Inferior parietal cortex (tissue), 1 donor: ENCODE data around the gene RUNX2.
A peak's percentile ranks its signal among the peaks of the same experiment; 100 is the strongest.

Source experiments
- DNase-seq: peaks from one replicate; pipeline ENCODE4 v3.0.0-alpha.2; 2016; ENCODE audit errors: extremely low spot score

The RUNX2 gene

DNA sequence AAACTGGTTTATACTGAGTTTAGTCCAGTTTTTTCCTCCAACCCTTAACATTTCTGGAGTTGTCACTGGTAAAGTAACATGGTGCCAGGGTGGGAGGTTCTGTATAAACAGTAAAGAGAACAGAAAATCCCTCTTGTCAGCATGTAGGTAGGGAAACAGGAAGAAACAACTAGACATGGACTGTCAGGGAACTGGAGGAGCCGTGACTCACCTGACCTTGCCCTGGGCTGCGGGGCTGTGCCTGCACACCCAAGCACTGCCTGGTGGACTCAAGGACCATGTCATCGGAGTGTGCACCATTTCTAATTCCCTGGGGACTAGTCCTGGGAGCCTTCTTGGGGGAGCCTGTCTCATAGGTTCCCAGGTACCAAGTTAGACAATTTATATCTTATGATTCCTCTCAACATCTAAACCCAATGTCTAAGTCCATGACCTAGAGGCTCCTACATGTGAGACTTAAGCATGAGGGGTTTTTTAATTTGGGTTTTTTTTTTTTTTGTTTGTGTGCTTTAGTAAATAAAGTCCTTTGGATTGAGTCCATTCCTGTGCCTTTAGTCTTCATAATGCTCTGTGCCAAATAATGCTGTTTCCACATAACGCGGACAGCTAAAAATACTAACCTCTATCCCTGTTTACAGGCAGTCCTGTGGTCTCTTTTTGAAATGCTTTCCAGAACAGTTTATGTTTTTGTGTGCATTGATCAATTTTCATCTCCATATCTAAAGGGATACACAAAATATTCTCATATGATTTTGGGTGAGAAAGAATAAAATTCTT lies 186.5 kb downstream of the RUNX2 start:
- no peak for DNase-seq

- no peak for DNase-seq
These were observed 190.0 kb downstream of the RUNX2 start for GRCh38 chr6:45518013-45518720.

DNA sequence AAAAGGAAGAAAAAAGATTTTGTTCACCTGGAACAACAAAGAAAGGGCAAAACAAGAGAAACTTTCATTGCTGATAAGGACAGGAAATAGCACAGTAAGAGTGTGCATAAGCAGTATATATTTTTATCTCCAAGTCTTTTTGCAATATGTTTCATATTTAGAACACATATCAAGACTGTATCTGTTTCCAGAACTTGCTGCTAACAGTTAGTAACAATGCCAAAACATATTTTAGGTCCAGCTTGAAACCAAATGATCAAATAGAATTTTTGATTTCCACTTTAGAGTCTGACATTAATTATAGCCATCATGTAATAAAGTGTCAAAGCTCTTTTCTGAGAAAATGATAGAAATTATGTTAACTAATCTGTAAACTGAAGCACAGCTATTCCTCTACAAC lies 193.1 kb downstream of the RUNX2 start:
- no peak for DNase-seq

- DNase-seq, result no peak
These were observed 194.4 kb downstream of the RUNX2 start for GRCh38 chr6:45522486-45522885.

DNA sequence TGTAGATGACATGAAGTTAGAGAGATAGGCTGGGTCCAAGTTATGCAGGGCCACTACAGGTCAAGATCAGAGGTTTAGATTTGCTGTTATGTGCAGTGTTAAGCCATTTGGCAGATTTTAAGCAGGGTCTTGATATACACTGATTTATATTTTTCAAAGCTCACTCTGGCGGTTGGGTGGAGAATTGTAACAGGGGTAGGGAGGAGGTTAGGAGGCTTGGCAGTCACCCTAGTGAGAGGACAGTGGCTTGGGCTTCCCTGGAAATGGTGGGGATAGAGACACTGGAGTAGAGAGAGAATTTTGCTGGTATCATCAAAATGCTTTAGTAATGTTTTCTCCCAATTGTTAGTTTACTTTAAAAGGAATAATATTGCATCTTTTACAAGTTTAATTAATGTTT lies 199.1 kb downstream of the RUNX2 start:
- no peak for DNase-seq

DNA sequence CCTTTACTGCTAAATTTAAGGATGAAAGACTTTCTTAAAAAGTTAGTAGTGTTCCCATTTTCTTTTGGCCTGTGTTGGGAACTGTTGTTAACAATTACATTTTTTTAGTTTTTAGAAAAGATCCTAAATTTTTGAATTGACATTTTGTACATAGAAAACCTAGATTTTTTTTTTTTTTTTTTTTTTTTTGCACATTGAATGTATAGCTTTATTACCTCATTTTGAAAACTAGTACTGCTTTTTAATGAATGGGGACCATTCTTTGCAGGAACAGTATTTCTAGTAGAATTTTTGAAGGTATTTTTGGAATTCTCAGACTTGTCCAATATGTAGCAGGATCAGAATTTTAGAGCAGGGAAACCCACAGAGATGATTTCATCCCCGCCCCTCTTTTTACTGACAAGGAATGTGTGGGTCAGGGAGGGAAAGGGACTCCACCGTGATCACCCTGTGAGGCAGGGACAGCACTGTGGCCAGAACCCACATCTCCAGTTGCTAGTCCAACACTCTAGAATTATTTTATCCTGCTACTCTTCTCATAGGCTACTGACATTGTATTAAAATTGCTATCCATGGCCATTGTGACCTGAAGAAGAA lies 204.0 kb downstream of the RUNX2 start:
- no peak for DNase-seq

GRCh38 chr6:45532721-45533210 lies 204.6 kb downstream of the RUNX2 start:
- no peak for DNase-seq

- DNase-seq, result peak; percentile 17
These were observed 205.3 kb downstream of the RUNX2 start for GRCh38 chr6:45533386-45533785.

GRCh38 chr6:45535933-45536332 lies 207.8 kb downstream of the RUNX2 start:
- no peak for DNase-seq

DNA sequence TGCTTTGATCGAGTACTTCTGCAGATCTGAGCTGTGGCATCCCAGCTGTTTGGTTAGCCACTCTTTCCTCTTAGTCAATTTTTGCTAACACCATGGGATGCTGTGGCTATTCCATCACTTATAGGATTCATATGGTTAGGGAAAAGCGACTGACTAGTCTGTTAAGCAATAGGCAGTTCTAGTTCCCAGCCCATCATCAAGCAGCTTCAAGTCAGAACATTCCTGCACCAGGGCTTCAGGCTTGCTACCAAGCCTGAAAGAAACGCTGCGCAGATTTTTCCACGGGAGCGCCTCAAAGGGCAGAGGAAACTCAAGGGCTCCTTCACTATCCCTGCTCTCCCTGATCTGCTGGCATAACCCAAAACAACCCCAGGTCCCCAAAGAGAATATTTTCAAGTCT lies 209.4 kb downstream of the RUNX2 start:
- no peak for DNase-seq

DNA sequence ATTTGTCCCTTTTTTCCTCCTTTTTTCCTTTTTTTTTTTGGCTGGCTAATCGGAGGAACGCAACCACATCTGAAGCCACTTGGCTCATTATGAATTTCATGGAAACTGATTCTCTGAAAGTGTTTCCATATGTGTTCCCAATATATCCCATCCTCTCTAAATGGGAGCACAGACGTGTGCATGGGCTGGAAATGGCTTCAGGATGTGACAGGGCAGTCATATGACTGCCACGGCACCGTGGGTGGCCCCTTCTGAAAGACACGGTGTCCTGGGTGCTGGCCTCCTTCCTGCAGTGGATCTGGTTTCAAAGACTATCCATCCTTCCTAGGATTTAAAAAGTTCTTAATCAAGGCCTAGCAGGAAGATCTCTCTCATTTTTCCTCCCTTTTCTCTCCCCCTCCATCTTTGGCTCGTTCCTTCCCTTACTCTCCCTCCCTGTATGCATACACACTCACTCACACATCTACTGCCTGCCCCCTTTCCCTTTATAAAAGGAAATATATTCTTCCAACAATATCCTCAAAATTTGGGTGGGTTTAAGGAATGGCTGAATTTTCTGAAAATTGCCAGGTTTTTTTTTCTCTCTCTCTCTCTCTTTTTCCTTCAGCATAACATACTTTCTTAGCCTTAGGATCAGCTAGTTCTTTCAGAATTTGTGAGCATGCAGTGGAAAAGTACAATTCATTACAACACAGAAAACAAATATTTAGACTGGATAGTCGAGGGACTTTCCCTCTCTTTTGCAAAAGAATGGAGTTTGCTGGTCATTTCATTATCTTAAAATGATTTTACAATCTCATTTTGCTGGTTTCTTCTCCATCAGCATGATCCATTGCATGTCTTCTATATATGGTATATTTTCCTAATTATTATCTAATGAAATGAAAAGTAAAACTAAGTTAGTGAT lies 210.8 kb downstream of the RUNX2 start:
- DNase-seq, result no peak

- no peak for DNase-seq
These were observed 212.3 kb downstream of the RUNX2 start for GRCh38 chr6:45540375-45540920.

DNA sequence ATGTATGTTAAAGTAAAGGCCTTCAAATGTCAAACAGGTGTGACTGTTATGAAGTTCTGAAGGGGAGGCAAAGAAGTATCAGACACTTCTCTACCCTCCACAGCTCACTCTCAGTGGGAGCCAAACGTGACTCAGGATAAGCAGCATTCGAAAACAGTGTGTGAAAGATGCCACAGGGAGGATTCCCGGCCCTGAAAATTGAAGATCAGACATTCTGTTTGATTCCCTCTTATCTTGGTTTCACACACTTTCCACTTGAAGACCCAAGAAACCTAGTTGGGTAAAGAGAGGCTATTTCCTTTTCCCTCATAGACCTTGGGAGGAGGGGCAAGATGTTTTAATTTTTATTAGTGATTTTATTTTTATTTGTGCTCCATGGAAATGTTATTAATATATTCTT lies 213.8 kb downstream of the RUNX2 start:
- DNase-seq, result no peak

- DNase-seq, result no peak
These were observed 215.4 kb downstream of the RUNX2 start for GRCh38 chr6:45543298-45544235.

DNA sequence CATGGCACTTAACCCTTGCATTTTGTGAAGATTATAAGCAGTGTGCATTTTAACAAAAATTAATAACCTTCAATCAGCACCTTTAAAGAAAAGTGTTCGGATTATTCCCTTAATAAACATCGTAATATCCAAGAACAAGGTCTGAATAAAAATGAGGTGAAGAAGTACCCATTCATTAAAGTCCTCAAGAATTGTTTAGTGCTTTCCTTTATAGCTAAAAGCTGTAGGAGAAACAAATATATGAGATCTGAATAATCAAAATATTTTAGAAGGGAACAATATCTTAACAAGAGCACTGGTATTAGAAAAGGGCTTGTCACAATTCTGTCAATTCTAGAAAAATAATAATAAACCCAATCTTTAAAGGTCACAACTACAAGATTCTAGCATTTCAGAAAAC lies 217.3 kb downstream of the RUNX2 start:
- no peak for DNase-seq

DNA sequence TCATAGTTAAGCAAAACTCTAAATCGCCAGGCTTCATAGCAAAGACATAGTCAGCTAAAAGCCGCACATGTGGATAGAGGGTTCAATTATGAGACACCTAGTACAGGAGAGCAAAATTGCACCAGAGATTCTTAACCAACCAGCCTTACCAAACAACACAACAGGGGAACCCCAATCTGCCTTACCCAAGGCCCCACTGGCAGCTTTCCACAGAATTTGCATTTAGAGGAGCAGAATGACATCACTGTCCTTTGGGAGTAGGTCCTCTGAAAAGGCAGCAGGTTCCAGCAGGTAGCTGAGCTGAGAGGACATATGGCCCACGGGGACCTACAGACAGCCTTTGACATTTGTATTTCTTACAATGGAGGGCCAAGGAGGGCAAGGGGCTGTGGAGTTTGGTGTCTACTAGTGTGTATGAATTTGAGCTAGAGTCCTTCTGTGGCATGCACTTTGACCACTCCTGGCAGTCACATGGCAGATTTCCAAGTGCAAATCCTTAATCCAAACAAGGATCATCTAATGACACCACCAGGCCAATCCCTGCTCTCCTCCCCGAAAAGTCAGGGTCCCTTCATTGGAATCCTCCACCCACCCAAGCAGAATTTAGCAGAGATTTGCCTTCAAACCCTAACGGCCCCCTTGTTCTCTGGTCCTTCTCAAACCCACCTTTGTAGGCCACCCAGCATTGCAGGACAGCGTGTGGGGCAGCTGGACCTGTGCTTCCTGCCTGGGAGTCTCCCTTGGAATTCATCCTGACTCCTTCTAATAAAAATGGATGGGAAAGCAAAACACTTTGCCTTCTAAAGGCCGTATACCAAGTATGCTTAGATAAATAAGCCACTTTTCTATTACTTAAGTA lies 220.8 kb downstream of the RUNX2 start:
- DNase-seq, result no peak

DNA sequence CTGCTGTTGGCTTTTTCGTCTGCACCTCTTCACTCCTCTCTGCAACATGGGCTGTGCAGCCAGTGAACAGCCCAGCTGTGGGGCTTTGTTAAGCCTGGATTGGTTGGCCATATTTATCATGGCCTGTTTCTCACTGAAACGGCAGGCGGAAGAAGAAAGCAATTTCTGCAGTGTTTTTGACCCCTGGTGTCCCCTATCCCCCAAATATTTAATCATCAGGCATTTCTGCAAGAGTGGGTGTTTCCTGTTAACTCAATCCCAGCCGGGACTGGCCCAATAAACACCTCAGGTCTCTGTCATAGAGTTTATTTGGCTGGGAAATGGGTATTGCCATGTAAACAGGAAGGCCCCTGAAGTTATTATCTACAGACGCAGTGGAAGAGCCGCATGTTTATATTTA lies 224.4 kb downstream of the RUNX2 start:
- DNase-seq, result no peak

DNA sequence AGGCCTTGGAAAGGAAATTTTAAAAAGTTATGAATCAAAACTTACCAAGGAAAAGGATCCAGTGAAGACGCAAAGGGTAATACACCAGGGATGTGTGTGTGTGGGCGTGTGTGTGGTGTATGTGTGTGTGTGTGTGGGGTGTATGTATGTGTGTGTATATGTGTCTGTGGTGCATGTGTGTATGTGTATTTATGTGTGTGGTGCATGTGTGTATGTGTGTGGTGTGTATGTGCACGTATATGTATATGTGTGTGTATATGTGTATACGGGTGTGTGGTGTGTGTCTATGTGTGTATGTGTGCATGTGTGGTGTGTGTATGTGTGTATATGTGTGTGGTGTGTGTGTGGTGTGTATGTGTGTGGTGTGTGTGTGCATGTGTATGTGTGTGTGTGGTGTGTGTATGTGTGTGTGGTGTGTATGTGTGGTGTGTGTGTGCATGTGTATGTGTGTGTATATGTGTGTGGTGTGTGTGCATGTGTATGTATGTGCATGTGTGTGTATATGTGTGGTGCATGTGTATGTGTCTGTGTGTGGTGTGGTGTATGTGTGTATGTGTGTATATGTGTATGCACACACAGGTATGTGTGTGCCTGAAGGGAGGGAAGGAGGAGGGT lies 225.7 kb downstream of the RUNX2 start:
- no peak for DNase-seq

GRCh38 chr6:45554591-45554990 lies 226.5 kb downstream of the RUNX2 start:
- no peak for DNase-seq
